Liver (tissue), 3 donors: Measurements from ENCODE around the gene FRMPD4.

Experiments
- ATF3 ChIP-seq: IDR thresholded peaks from 2 replicates; pipeline ENCODE4 v1.6.1; 2016; ENCODE audit warnings: antibody characterized with exemption
- CTCF ChIP-seq: fragments of 150-350 bp; IDR thresholded peaks from 2 replicates; pipeline ENCODE4 v1.5.1; 2017; ENCODE audit warnings: improper control_type of control experiment, low read depth, low read length; ENCODE audit not compliant: missing input control
- FOXA1 ChIP-seq: IDR thresholded peaks from 2 replicates; pipeline ENCODE4 v1.6.1; 2016; ENCODE audit warnings: antibody characterized with exemption
- GABPA ChIP-seq, 2 donors: IDR thresholded peaks in 1 of 2; conservative IDR thresholded peaks in 1 of 2; 2 replicates each; pipeline ENCODE4 v1.6.1; 2016; ENCODE audit warnings: antibody characterized with exemption in 2 of 2, mild to moderate bottlenecking in 1 of 2, moderate library complexity in 1 of 2
- HNF4A ChIP-seq, 2 donors: conservative IDR thresholded peaks; 2 replicates each; pipeline ENCODE4 v1.6.1; 2016; ENCODE audit warnings: antibody characterized with exemption in 2 of 2, mild to moderate bottlenecking in 2 of 2
- MAX ChIP-seq: IDR thresholded peaks from 2 replicates; pipeline ENCODE4 v1.6.1; 2016; ENCODE audit warnings: antibody characterized with exemption
- RAD21 ChIP-seq, 2 donors: IDR thresholded peaks; 2 replicates each; pipeline ENCODE4 v1.6.1; 2016; ENCODE audit warnings: antibody characterized with exemption in 2 of 2, mild to moderate bottlenecking in 2 of 2
- REST ChIP-seq: IDR thresholded peaks from 2 replicates; pipeline ENCODE4 v1.6.1; 2016; ENCODE audit warnings: antibody characterized with exemption, mild to moderate bottlenecking
- SP1 ChIP-seq: IDR thresholded peaks from 2 replicates; pipeline ENCODE4 v1.6.1; 2018; ENCODE audit warnings: antibody characterized with exemption, mild to moderate bottlenecking
- TAF1 ChIP-seq: conservative IDR thresholded peaks from 2 replicates; pipeline ENCODE4 v1.6.1; 2016; ENCODE audit warnings: antibody characterized with exemption, mild to moderate bottlenecking
- YY1 ChIP-seq: IDR thresholded peaks from 2 replicates; pipeline ENCODE4 v1.6.1; 2016; ENCODE audit warnings: antibody characterized with exemption, mild to moderate bottlenecking
- ZBTB33 ChIP-seq: IDR thresholded peaks from 2 replicates; pipeline ENCODE4 v1.6.1; 2016; ENCODE audit warnings: antibody characterized with exemption
- donor health status: healthy.
- donor health status: healthy.

GRCh38 chrX:12411831-12412230 is 273.6 kb downstream of the FRMPD4 start:
- no peak for TF ChIP-seq CTCF
- TF ChIP-seq ATF3, result no peak
- no peak for TF ChIP-seq MAX
- no peak for TF ChIP-seq SP1
- no peak for TF ChIP-seq TAF1
- no peak for TF ChIP-seq FOXA1
- no peak for TF ChIP-seq RAD21 (IDR thresholded peaks at IDR 0.05)
- no peak for TF ChIP-seq REST
- TF ChIP-seq YY1, result no peak
- no peak for TF ChIP-seq ZBTB33
- no peak for TF ChIP-seq GABPA (IDR thresholded peaks at IDR 0.05 in 1 of 2, conservative IDR thresholded peaks at IDR 0.05 in 1 of 2)
- no peak for TF ChIP-seq HNF4A (conservative IDR thresholded peaks at IDR 0.05)
